Measurements from ENCODE around the gene WRAP73.

WRAP73 gene

GRCh38 chr1:3681231-3681897 is 31.5 kb upstream of the WRAP73 start:
- DNase-seq, result no peak

GRCh38 chr1:3680488-3681230 is 30.8 kb upstream of the WRAP73 start:
- DNase-seq, result no peak

DNA sequence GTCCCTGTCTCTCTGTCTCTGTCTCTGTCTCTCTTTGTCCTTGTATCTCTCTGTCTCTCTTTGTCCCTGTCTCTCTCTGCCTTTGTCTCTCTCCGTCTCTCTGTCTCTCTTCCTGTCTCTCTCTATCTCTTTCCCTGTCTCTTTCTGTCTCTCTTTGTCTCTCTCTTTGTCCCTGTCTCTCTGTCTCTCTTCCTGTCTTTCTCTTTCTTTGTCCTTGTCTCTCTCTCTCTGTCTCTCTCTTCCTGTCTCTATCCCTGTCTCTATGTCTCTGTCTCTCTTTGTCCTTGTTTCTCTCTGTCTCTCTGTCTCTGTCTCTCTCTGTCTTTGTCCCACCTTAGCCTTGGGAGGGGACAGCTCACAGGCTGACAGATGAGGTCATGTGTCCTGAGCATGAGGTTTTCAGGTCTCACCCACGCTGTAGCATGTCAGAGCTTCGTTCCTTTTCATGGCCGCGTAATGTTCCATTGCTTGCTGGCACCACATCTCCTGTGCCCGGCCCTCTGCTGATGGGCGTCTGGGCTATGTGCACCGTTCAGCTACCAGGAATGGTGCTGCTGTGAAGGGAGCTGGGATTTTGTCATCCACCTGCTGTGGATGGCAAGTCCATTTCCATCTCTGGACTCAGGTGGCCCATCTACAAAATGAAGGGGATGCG is 30.0 kb upstream of the WRAP73 start:
- DNase-seq, result no peak

DNA sequence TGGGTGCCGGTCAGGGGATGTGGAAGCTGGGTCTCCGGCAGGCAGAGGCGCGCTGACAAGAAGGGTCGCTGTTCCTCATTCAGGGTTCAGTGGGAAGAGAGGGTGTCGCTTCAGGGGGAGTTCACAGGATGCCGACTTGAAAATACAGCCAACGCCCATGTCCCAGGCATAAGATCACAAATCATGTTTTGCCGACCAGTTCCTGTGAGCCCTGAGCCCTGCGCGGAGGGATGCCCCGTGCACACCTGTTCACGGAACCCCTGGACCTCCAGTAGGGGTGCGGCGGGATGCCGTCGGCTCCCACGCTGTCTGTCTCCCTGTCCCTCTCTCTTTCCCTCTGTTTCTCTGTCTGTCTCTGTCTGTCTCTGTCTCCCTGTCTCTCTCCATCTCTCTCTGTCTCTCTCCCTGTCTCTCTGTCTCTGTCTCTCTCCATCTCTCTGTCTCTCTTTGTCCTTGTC is 29.2 kb upstream of the WRAP73 start:
- no peak for DNase-seq

DNA sequence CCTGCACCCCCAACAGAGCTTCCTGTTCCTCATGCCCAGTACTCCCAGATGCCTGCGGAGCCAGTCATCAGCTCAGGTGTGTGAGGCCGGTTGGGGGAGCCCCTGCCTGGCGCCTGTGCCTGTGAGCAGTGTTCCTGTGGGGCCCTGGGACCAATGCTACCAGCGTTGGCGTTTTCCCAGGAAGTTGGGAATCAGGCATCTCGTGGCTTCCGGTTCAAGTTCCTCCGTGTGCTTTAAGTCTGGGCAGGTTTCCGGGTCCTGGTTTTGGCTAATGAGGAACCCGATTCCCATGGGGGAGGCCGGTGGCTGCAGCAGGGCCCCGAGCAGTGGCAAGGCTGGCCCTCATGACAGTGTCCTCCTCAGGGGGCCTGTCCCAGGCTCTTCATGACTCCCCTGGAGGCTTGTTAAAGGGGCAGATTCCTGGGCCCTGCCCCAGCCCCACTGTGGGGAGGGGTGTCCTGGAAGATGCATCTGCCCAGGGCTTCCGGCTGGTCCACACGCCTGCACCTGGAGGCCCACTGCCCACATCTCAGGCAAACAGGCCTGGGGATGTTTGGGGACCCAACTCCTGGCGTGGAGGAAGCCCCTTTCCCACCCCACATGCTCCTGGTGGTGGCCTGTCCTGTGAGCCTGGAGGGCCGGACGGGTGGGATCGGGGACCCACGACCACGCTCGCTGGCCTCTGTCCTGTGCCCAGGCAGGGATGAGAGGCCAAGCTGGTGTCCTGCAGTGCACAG is 28.6 kb upstream of the WRAP73 start:
- DNase-seq, result no peak

DNA sequence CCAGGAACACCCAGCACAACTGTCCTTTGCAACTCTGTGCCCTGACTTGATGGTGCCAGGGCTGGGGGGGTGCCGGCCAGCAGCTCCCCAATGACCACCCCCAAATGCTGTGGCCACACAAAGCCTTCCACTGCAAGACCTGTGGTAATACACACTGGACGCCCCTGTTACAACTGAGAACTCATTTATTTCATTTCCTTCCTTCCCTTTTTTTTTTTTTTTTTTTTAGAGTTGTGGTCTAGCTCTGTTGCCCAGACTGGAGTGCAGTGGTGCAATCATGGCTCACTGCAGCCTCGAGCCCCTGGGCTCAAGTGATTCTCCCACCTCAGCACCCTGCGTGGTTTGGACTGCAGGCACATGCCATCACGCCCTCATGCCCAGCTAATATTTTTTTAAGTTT is 27.6 kb upstream of the WRAP73 start:
- DNase-seq, result no peak

DNA sequence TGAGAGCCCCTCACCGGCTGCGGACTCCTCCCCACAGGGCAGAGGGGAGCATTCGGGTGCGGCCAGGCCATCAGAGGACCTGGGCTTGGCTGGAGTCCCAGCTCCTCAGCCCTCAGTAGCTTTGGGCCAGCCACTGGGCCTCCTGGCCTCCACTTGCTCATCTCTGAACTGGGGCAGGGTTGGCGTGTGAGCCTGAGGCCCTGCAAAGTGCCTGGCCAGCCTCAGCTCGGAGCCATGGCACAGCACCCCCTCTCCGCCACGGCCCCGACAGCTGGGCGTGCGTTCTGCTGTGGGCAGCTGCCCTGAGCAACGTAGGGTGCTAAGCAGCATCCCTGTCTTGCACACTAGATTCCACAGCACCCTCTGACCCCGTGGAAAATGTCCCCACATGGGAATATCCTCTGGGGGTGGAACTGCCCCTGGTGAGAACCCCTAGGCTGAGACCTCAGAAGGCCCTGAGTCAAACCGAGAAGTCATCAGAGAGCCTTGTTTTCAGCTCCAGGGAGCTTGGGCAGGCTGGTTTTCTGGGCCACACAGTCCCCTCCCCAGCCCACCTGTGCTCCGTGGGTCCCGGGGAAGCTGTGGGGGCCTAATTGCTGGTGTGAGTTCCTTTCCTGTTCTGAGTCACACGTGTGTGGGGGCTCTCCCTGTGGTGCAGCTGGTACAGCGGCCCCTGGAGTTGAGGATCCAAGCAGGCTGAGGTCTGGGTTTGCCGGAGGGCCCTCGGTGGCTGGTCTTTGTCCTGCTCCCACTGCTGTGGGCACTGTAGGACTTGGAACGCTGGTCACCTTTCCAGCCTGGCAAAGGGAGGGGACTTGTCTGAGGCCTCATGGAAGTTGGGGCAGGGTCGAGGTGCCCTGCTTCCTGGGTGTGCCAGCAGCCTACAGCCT is 26.9 kb upstream of the WRAP73 start:
- DNase-seq, result no peak

- DNase-seq, result no peak
These were observed 25.5 kb upstream of the WRAP73 start for GRCh38 chr1:3675436-3675835.

GRCh38 chr1:3674100-3675094 is 24.5 kb upstream of the WRAP73 start:
- no peak for DNase-seq

DNA sequence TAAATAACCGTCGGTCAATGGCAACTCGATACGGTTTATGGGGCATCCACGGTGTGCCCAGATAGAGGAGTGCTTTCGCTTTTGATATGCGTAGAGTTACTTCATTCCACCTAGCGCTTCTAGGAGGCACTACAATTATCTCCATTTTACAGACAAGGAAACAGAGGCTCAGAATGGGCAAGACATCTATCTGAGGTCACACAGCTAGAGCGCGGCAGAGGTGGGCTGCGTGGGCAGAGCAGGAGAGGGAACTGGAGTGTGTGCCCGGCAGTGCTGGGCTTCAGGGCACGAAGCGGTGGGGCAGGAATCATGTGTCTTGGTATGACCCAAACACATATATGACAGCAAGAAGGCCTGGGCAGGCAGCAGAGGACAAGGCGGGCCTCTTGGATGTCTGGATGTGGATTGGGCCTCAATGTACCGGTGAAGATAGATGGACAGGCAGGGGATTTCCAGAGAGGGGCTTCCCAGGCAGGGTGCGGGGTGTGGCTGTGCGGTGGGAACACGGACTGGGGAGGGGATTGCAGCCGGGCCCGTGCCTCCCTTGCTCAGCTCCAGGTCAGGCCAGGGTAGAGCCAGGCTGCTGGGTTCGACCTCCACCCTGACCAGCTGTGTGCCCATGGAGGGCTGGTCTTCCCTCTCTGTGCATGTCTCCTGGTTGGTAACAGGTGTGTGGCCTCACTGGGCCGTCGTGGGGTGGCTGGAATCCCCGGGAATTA is 23.6 kb upstream of the WRAP73 start:
- DNase-seq, result no peak

GRCh38 chr1:3672971-3673361 is 23.1 kb upstream of the WRAP73 start:
- DNase-seq, result no peak

GRCh38 chr1:3672231-3672970 is 22.5 kb upstream of the WRAP73 start:
- DNase-seq, result no peak

GRCh38 chr1:3671371-3672180 is 21.7 kb upstream of the WRAP73 start:
- no peak for DNase-seq

GRCh38 chr1:3670823-3671265 is 20.9 kb upstream of the WRAP73 start:
- DNase-seq, result no peak

- no peak for DNase-seq
These were observed 20.1 kb upstream of the WRAP73 start for GRCh38 chr1:3669971-3670431.

DNA sequence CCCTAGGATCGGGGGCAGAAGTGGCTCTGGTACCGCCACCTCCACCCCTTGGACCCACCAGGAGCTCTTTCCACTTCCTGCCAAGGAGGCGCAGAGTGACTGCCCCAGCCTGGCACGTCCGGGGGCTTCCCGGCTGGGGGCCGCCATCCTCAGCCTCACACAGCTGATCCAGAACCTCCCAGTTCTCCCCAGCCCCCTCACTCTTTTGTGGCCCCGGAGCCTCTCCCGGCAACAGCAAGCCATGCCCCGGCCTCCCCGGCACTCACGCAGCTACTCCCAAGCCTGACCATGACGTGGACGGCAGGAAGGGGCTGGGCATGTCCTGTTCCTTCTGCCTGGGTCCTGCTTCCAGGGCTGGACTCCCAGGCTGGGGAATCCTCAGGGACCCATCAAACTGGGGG is 19.5 kb upstream of the WRAP73 start:
- DNase-seq, result no peak

DNA sequence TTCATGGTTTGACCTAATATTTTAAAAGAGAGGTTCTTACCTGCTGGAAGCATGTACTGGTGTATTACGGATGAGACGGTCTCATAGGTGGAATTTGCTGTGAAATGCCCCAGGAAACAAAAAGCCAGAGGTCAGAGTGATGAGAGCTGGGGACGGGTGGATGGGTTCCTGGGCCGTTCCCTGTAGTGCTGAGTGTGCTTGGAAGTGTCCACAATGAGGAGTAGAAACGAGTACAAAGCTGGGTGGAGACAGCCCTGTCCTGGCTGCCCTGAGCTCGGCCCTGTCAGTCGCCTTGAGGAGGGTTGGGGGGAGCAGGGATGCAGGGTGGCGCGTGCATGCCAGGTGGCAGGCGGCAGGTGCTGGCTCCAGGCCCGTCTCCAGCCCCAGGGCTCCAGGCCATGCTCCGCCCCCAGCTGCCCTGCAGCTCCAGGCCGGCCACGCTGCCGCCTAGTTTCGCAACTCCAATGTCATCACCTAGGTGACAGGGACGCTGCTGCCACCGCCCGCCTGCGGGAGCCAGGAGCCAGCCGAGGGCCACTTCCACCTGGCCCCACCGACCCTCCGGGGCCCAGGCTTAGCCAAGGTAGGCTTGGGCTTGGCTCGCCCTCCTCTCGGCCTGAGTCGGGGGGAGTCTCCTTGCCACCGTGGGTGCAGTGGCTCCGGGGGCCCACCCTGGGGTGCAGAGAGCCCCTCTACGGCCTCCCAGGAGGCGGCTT is 18.8 kb upstream of the WRAP73 start:
- no peak for DNase-seq

DNA sequence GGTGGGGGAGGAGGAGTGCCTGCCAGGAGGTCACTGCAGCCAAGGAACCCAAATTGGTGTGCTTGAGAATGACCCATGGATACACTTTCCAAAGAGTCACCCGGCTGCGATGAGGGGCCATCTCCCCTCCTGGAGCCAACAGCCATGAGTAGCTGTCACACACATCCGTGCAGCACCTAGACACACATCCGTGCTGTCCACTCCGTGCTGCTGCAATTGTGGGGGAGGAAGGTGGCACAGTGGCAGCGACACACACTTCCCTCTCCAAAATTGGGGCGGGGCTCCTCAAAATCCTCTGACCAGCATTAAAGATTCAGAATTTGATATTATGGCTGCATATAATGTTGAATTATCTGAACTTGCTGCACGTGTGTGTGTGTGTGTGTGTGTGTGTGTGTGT is 18.2 kb upstream of the WRAP73 start:
- DNase-seq, result no peak

All from NK-92 treated with Interleukin-12 subunit alpha and Interleukin-12 subunit beta, amount 100 ng/mL, for 24 hours (cell line).